DND-41 (cell line): Measurements from ENCODE around the gene IL21.

Experiments used
- CTCF ChIP-seq: IDR thresholded peaks from 2 replicates; pipeline ENCODE4 v1.5.1; 2012; ENCODE audit warnings: borderline replicate concordance, low read length, moderate library complexity, mild to moderate bottlenecking; ENCODE audit not compliant: poor library complexity, severe bottlenecking; ENCODE audit errors: extremely low read depth
- EZH2 ChIP-seq: IDR thresholded peaks from 3 replicates; pipeline ENCODE4 v1.6.1; 2012; ENCODE audit warnings: borderline replicate concordance, low read depth, mild to moderate bottlenecking, moderate library complexity, low read length, inconsistent platforms; ENCODE audit not compliant: severe bottlenecking

- no peak for TF ChIP-seq EZH2
- no peak for TF ChIP-seq CTCF
Observed at GRCh38 chr4:122647656-122648055, 26.8 kb upstream of the IL21 start.
